Calu3 (cell line): ENCODE results near the gene SLIT1. TPM values are rescaled to one million over a fixed set of nuclear protein-coding genes. Genes with fewer than 3 reads are reported as not detected.

Experiments
- BruUV-seq: library from RNA; stranded (reverse); fragments of 400-500 nt; replicated peaks from 2 replicates; lab custom pipeline; 2021; lab: Mats Ljungman, UMichigan
- CTCF ChIA-PET: fragments of 300-600 bp; sonication (Branson Sonifier 250); formaldehyde crosslinking; loops from one replicate; lab custom pipeline; 2022; ENCODE audit warnings: antibody characterized with exemption; lab: Charles Lee
- DNase-seq: peaks from one replicate; pipeline ENCODE4 v3.0.0; 2022
- H3K27ac Mint-ChIP-seq: one replicate; pipeline ENCODE4 v1.8.0; 2022; ENCODE audit warnings: mixed read lengths; ENCODE audit not compliant: unreplicated experiment
- H3K27me3 Mint-ChIP-seq: one replicate; pipeline ENCODE4 v1.8.0; 2022; ENCODE audit warnings: mixed read lengths; ENCODE audit not compliant: unreplicated experiment
- H3K36me3 Mint-ChIP-seq: one replicate; pipeline ENCODE4 v1.8.0; 2022; ENCODE audit warnings: mild to moderate bottlenecking, moderate library complexity, mixed read lengths; ENCODE audit not compliant: insufficient read depth, unreplicated experiment
- H3K4me1 Mint-ChIP-seq: one replicate; pipeline ENCODE4 v1.8.0; 2022; ENCODE audit warnings: mild to moderate bottlenecking, low read depth, mixed read lengths; ENCODE audit not compliant: unreplicated experiment
- H3K4me3 Mint-ChIP-seq: one replicate; pipeline ENCODE4 v1.8.0; 2022; ENCODE audit warnings: mild to moderate bottlenecking, low read depth, moderate library complexity, mixed read lengths; ENCODE audit not compliant: unreplicated experiment
- H3K9me3 Mint-ChIP-seq: one replicate; pipeline ENCODE4 v1.8.0; 2022; ENCODE audit warnings: low read depth, mixed read lengths; ENCODE audit not compliant: unreplicated experiment
- intact Hi-C: fragments of 100-400 bp; cut with micrococcal nuclease; formaldehyde crosslinking; loops from one replicate; pipeline ENCODE4 v1.10.0; 2022; ENCODE audit not compliant: unreplicated experiment
- total RNA-seq: library from RNA; stranded (reverse); gene quantifications from 2 replicates; pipeline ENCODE4 v1.2.3, GENCODE V29; 2022
- TF ChIP-seq, protein P1 (sequence below): fragments of 200-600 bp; IDR thresholded peaks from one replicate; pipeline ENCODE4 v1.8.0; 2022; ENCODE audit warnings: antibody characterized with exemption; ENCODE audit not compliant: unreplicated experiment

SLIT1 gene
- total RNA-seq, 1 experiment from 2014 or later = not detected

- no peak for DNase-seq
- H3K4me3 Mint-ChIP-seq = no peak overlapping the region
- no peaks in the 10 kb centered on the region for H3K4me1 Mint-ChIP-seq
- BruUV-seq = no TSS peak
- peaks cover 81% of the 10 kb centered on the region for H3K27me3 Mint-ChIP-seq
- no peaks in the 10 kb centered on the region for H3K36me3 Mint-ChIP-seq
- no peak overlapping the region for H3K27ac Mint-ChIP-seq
- TF ChIP-seq, protein P1, sequence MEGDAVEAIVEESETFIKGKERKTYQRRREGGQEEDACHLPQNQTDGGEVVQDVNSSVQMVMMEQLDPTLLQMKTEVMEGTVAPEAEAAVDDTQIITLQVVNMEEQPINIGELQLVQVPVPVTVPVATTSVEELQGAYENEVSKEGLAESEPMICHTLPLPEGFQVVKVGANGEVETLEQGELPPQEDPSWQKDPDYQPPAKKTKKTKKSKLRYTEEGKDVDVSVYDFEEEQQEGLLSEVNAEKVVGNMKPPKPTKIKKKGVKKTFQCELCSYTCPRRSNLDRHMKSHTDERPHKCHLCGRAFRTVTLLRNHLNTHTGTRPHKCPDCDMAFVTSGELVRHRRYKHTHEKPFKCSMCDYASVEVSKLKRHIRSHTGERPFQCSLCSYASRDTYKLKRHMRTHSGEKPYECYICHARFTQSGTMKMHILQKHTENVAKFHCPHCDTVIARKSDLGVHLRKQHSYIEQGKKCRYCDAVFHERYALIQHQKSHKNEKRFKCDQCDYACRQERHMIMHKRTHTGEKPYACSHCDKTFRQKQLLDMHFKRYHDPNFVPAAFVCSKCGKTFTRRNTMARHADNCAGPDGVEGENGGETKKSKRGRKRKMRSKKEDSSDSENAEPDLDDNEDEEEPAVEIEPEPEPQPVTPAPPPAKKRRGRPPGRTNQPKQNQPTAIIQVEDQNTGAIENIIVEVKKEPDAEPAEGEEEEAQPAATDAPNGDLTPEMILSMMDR = no peak
- intact Hi-C loops = no loop called here
- no peaks in the 10 kb centered on the region for H3K9me3 Mint-ChIP-seq
- CTCF ChIA-PET = no interaction called here
These were observed 107.4 kb downstream of the SLIT1 start for GRCh38 chr10:97078261-97078937.

DNA sequence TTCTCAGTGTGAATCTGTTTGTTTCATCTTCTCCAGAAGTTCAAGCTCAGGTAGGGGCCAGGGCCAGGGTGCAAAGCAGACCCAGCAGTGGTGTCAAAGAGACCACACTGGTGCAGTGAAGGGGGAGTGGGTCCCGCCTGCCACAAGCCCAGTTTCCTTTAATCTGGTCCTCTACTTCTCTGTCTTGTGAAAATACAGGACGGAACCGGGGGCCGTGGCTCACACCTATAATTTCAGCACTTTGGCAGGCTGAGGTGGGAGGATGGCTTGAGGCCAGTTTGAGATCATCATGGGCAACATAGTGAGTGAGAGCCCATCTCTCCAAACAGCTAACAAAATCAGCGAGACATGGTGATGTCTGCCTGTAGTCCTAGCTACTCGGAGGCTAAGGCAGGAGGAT lies 109.0 kb downstream of the SLIT1 start:
- BruUV-seq = no TSS peak
- Mint-ChIP-seq H3K36me3 (no peaks in the 10 kb centered on the region), H3K27me3 (peaks cover 92% of the 10 kb centered on the region), H3K27ac (no peak overlapping the region), H3K4me1 (no peaks in the 10 kb centered on the region), H3K4me3 (no peak overlapping the region), H3K9me3 (no peaks in the 10 kb centered on the region)
- TF ChIP-seq, protein P1 = no peak
- intact Hi-C loops = no loop called here
- no peak for DNase-seq
- CTCF ChIA-PET = no interaction called here

DNA sequence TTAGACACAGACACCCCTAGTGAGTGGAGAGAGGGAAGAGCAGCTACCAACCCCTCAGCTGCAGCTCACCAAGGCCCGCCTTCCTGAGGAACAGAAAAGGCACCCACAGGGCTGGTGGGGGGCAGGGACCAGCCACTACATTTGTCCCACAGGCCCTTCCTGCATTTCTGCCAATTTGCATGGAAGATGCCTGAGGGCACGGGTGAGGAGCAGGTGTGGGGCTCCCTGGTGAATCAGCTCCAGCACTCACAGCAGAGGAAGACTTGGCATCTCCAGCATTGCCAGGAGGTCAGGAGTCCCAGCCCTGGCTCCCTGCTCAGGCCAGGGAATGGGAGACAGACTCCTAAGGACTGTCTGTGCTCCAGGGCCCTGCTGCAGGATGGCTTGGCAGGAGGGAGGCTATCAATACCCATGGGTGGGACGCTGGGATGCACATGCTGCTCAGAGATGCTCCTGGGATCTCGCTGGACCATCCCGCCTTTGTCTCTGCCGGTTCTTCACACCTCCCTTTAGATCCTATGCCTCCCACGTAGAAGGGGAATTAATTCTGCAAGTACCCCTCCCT lies 109.7 kb downstream of the SLIT1 start:
- H3K36me3 Mint-ChIP-seq = no peaks in the 10 kb centered on the region
- BruUV-seq = no TSS peak
- peaks cover 92% of the 10 kb centered on the region for H3K27me3 Mint-ChIP-seq
- CTCF ChIA-PET = no interaction called here
- intact Hi-C loops = no loop called here
- no peaks in the 10 kb centered on the region for H3K9me3 Mint-ChIP-seq
- no peaks in the 10 kb centered on the region for H3K4me1 Mint-ChIP-seq
- no peak overlapping the region for H3K4me3 Mint-ChIP-seq
- DNase-seq = no peak
- H3K27ac Mint-ChIP-seq = no peak overlapping the region
- TF ChIP-seq, protein P1 = no peak

DNA sequence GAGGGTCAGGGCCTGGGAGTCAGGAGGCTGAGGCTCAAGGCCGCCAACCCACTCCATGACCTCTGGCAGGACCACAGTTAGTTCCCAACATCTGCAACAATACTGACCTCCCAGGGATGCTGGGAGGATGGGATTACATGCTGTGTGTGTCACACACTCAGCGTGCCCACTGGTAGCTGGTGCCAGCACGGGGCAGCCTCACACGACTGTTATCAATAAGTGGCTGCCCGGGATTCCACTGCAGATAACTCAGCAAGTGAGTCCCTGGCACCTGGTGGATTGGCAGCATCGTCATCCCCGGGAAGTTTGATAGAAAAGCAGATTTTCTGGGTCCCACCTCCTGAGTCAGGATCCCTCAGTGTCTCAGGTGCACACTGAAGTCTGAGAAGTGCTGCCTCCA lies 110.3 kb downstream of the SLIT1 start:
- CTCF ChIA-PET = no interaction called here
- no peaks in the 10 kb centered on the region for H3K4me1 Mint-ChIP-seq
- H3K27ac Mint-ChIP-seq = no peak overlapping the region
- intact Hi-C loops = no loop called here
- H3K27me3 Mint-ChIP-seq = peaks cover 92% of the 10 kb centered on the region
- BruUV-seq = no TSS peak
- DNase-seq = no peak
- H3K9me3 Mint-ChIP-seq = no peaks in the 10 kb centered on the region
- TF ChIP-seq, protein P1 = no peak
- H3K36me3 Mint-ChIP-seq = no peaks in the 10 kb centered on the region
- no peak overlapping the region for H3K4me3 Mint-ChIP-seq
